HG03378 (cell line): ENCODE results near the gene LGMN.
"Not testable (repeated sequence)": the region's sequence is repeated elsewhere in the genome, so short reads cannot be mapped to it uniquely, and the experiment has no call there.

ENCODE experiments used
- ATAC-seq: cut with Tn5 transposase; IDR thresholded peaks from one replicate; pipeline ENCODE4 v1.9.1; 2021; ENCODE audit warnings: mild to moderate bottlenecking, moderate library complexity; ENCODE audit not compliant: unreplicated experiment

The LGMN gene

GRCh38 chr14:92763666-92764631 is 15.5 kb upstream of the LGMN start:
- ATAC-seq: not testable (repeated sequence)

GRCh38 chr14:92760524-92760805 is 12.0 kb upstream of the LGMN start:
- no peak for ATAC-seq

GRCh38 chr14:92759679-92760523 is 11.5 kb upstream of the LGMN start:
- ATAC-seq: no peak

GRCh38 chr14:92759300-92759678 is 10.9 kb upstream of the LGMN start:
- ATAC-seq: no peak

GRCh38 chr14:92756446-92756845 is 8.0 kb upstream of the LGMN start:
- no peak for ATAC-seq

- no peak for ATAC-seq
These were observed 7.1 kb upstream of the LGMN start for GRCh38 chr14:92755495-92755894.

GRCh38 chr14:92754966-92755365 is 6.5 kb upstream of the LGMN start:
- no peak for ATAC-seq

- no peak for ATAC-seq
These were observed 4.8 kb upstream of the LGMN start for GRCh38 chr14:92753250-92753649.

- no peak for ATAC-seq
These were observed 3.4 kb upstream of the LGMN start for GRCh38 chr14:92751819-92752218.

- ATAC-seq: no peak
These were observed 2.6 kb upstream of the LGMN start for GRCh38 chr14:92750994-92751400.

- ATAC-seq: not testable (repeated sequence)
These were observed 1.8 kb upstream of the LGMN start for GRCh38 chr14:92750222-92750728.

- ATAC-seq: no peak
These were observed 647 bp downstream of the LGMN start for GRCh38 chr14:92747701-92748258.

- no peak for ATAC-seq
These were observed 4.2 kb downstream of the LGMN start for GRCh38 chr14:92744198-92744597.

- ATAC-seq: no peak
These were observed 8.0 kb downstream of the LGMN start for GRCh38 chr14:92740440-92740839.

- ATAC-seq: no peak
These were observed 10.7 kb downstream of the LGMN start for GRCh38 chr14:92737619-92738188.

GRCh38 chr14:92737206-92737605 is 11.2 kb downstream of the LGMN start:
- no peak for ATAC-seq

- no peak for ATAC-seq
These were observed 13.1 kb downstream of the LGMN start for GRCh38 chr14:92735344-92735743.

- ATAC-seq: no peak
These were observed 13.8 kb downstream of the LGMN start for GRCh38 chr14:92734618-92735017.

GRCh38 chr14:92733007-92733406 is 15.4 kb downstream of the LGMN start:
- ATAC-seq: no peak

- no peak for ATAC-seq
These were observed 16.8 kb downstream of the LGMN start for GRCh38 chr14:92731622-92732115.
